ENCODE measurements around the gene KAT14. TPM values are rescaled to one million over a fixed set of nuclear protein-coding genes. Genes with fewer than 3 reads are reported as not detected.
A peak's percentile ranks its signal among the peaks of the same experiment; 100 is the strongest.
"Not testable (repeated sequence)": the region's sequence is repeated elsewhere in the genome, so short reads cannot be mapped to it uniquely, and the experiment has no call there.

Gene KAT14, protein sequence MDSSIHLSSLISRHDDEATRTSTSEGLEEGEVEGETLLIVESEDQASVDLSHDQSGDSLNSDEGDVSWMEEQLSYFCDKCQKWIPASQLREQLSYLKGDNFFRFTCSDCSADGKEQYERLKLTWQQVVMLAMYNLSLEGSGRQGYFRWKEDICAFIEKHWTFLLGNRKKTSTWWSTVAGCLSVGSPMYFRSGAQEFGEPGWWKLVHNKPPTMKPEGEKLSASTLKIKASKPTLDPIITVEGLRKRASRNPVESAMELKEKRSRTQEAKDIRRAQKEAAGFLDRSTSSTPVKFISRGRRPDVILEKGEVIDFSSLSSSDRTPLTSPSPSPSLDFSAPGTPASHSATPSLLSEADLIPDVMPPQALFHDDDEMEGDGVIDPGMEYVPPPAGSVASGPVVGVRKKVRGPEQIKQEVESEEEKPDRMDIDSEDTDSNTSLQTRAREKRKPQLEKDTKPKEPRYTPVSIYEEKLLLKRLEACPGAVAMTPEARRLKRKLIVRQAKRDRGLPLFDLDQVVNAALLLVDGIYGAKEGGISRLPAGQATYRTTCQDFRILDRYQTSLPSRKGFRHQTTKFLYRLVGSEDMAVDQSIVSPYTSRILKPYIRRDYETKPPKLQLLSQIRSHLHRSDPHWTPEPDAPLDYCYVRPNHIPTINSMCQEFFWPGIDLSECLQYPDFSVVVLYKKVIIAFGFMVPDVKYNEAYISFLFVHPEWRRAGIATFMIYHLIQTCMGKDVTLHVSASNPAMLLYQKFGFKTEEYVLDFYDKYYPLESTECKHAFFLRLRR
- polyA plus RNA-seq (ENCODE audit: insufficient read length): 19.2 TPM

- peak; percentile 98 for DNase-seq
These were observed at the start of gene KAT14, which contains the start of gene PET117 for GRCh38 chr20:18137412-18138265. KAT14 (plus strand) TSS chr20:18137863; CDS start chr20:18142661, 4,798 bp downstream. PET117 (plus strand) TSS chr20:18137863; CDS start chr20:18137956, 93 bp downstream.

GRCh38 chr20:18088298-18088697, 49.4 kb upstream of the KAT14 start:
- not testable (repeated sequence) for DNase-seq

DNA sequence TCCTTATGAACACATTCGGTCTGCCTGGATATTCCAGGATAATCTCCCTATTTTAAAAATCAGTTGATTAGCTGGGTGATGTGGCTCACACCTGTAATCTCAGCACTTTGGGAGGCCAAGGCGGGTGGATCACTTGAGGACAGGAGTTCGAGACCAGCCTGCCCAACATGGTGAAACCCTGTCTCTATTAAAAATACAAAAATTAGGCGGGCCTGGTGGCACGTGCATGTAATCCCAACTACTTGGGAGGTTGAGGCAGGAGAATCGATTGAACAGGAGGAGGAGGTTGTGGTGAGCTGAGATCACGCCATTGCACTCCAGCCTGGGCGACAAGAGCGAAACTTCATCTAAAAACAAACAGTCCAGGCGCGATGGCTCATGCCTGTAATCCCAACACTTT, 48.8 kb upstream of the KAT14 start:
- not testable (repeated sequence) for DNase-seq

DNA sequence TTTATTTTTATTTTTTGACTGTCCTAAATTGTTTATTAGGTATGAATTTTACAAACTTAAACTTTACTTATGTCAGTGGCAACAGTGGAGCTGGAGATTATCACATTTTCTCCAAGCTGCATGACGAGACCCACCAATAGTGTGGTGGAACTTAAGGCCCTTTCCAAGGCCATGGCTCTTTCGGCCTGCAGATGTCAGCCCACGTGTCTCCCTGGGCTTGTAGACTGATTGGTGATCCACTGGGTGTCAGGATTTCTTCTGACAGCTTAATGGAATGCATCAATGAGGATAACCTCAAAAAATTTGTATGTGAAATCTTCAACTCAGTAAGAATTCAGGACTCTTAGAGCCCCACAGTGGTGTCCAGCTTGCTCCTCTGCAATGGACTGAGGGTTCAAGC, 47.6 kb upstream of the KAT14 start:
- DNase-seq: no peak

GRCh38 chr20:18090477-18090876, 47.2 kb upstream of the KAT14 start:
- DNase-seq: no peak

DNA sequence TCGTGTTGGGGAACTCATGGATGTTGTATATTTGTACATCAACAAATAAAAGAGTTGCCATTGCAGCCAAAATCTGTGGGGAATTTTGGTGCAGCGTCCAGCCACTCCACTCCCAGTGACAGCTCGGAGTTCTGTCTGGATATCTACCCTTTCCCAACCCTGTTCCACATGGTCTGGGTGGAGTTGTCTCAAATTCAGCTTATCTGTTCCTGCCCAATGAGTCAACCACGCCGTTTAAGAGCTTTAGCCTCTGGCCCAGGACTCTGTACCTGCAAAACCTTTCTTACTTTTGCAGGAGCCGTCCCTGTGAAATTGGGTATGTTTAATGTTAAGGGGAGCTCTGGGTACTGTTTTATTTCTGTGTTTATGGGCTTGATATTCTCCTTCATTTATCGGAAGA, 46.0 kb upstream of the KAT14 start:
- DNase-seq: no peak

DNA sequence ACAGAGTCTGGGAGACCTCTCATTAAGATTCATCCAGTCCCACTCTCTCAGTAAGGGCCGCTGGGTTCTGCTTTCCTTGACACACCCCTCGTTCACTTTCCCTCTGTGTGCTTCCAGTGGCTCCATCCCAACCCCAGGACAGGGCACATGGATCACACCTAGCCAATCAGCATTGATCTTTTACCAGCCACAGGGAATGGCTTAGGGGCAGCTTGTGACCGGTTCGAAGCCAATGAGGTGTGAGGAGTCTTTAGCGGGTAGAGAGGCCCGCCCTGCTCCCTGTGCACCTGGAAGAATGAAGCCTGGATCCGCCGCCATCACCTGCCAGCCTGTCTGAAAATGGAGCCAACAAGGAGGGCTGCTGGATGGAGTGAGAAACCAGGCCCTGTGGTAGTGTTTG, 44.8 kb upstream of the KAT14 start:
- no peak for DNase-seq

GRCh38 chr20:18093388-18093787, 44.3 kb upstream of the KAT14 start:
- DNase-seq: no peak

- DNase-seq: no peak
These were observed 43.5 kb upstream of the KAT14 start for GRCh38 chr20:18094191-18094590.

GRCh38 chr20:18100569-18100968, 37.1 kb upstream of the KAT14 start:
- not testable (repeated sequence) for DNase-seq

- no peak for DNase-seq
These were observed 36.4 kb upstream of the KAT14 start for GRCh38 chr20:18101125-18101810.

DNA sequence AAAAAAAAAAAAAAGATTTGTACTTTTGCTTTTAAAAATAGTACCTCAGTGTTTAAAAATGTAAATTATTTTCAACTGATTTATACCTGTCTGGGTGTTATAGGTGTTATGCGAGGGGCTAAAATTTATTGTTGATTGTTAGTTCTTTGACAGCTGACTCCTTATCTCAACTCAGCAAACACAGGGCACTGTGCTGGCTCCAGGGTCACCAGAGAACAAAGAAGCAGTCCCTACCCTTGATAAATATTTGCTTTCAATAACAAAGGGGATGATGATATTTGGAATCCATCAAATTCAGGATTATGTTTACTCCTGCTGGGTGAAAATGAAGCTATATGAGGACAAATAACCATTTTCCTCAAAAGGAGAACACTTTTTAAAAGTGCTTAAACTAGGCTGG, 34.2 kb upstream of the KAT14 start:
- DNase-seq: no peak

DNA sequence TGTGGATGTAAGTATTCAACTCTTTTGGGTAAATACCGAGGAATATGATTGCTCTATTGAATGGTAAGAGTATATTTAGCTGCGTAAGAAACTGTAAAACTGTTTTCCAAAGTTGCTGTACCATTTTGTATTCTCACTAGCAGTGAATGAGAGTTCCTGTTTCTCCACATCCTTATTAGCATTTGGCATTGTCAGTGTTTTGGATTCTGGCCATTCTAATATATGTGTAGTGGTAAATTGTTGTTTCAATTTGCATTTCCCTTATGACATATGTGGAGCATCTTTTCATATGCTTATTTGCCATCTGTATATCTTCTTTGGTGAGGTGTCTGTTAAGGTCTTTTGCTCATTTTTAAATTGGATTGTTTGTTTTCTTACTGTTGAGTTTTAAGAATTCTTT, 29.3 kb upstream of the KAT14 start:
- DNase-seq: no peak

DNA sequence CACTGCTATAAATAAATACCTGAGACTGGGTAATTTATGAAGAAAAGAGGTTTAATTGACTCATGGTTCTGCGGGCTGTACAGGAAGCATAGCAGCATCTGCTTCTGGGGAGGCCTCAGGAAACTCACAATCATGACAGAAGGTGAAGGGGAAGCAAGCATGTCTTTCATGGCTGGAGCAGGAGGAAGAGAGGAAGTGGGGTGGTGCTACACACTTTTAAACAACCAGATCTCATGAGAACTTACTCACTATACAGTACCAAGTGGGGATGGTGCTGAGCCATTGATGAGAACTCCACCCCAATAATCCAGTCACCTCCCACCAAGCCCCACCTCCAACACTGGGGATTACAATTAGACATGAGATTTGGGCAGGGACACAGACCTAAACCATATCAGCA, 9.1 kb upstream of the KAT14 start:
- DNase-seq: not testable (repeated sequence)

- DNase-seq: no peak
These were observed 5.0 kb upstream of the KAT14 start for GRCh38 chr20:18132663-18133062.

GRCh38 chr20:18133962-18134361, 3.7 kb upstream of the KAT14 start:
- DNase-seq: no peak

DNA sequence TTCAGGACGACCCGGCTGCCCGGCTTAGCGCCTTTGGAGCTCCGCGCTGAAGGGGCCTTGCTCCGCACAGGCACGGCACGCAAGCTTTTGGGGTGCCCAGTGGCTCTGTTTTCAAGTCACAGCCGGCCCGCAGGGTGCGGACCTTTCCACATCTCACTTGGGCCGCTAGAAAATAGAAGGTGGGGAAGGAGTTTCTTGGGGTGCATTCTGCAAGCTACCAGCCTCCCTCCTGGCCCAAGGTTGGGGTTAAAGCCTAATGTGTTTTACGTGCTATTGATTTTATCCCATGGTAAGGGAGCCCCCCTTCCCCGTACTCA, 561 bp downstream of the KAT14 start:
- no peak for DNase-seq

GRCh38 chr20:18138639-18139583, 1.2 kb downstream of the KAT14 start:
- no peak for DNase-seq

- no peak for DNase-seq
These were observed 2.2 kb downstream of the KAT14 start for GRCh38 chr20:18139832-18140231.

DNA sequence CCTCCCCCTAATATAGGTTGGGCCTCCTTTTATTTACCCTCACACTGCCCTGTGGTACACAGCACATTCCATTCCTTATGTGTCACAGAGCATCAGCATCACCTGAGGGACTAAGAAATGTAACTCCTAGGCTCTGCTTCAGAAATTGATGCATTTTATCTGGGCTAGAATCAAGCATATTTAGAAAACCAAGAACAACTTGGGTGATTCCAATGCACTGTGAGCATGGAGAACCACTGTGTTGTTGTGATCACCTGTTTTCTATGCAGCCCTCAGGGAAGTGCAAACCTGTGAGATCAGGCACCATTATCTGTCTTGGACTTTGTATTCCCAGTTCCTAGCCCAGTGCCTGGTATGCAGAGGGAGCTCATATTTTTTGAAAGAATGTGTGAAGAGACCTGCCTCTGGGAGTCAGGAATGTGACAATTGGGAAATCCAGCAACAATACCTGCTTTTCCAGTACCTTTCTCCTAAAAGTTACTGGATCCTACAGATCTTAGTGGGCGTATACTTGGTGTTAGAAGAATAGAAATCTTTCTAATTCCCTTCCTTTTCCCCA, 7.0 kb downstream of the KAT14 start:
- DNase-seq: no peak

GRCh38 chr20:18154342-18154741, 16.7 kb downstream of the KAT14 start:
- DNase-seq: no peak
